AG04449 (cell line): ENCODE data around the gene EOLA1.
A peak's percentile ranks its signal among the peaks of the same experiment; 100 is the strongest.
"Not testable (repeated sequence)": the region's sequence is repeated elsewhere in the genome, so short reads cannot be mapped to it uniquely, and the experiment has no call there.

Experiments
- CTCF ChIA-PET: fragments of 350-600 bp; formaldehyde crosslinking; extraction: SDS; loops from one replicate; lab custom pipeline; 2021; ENCODE audit warnings: antibody characterized with exemption; lab: Yijun Ruan, JAX
- POLR2A ChIA-PET: fragments of 400-600, 350-600 bp; formaldehyde crosslinking; extraction: SDS; loops from one replicate; lab custom pipeline; 2020; ENCODE audit warnings: antibody characterized with exemption, inconsistent platforms; lab: Yijun Ruan, JAX
- DNase-seq: peaks from one replicate; pipeline ENCODE4 v3.0.0-alpha.2; 2010; ENCODE audit warnings: low read depth, low spot score
- H3K4me3 ChIP-seq: 2 replicates; pipeline ENCODE4 v1.5.1; 2011; ENCODE audit warnings: low read depth, mild to moderate bottlenecking, control low read depth, low read length
- TF ChIP-seq, protein P1 (sequence below): IDR thresholded peaks from one replicate; pipeline ENCODE4 v1.5.1; 2011; ENCODE audit warnings: mild to moderate bottlenecking, moderate library complexity, low read length, control low read depth, inconsistent platforms; ENCODE audit not compliant: insufficient read depth; ENCODE audit errors: missing control alignments

The EOLA1 gene

DNA sequence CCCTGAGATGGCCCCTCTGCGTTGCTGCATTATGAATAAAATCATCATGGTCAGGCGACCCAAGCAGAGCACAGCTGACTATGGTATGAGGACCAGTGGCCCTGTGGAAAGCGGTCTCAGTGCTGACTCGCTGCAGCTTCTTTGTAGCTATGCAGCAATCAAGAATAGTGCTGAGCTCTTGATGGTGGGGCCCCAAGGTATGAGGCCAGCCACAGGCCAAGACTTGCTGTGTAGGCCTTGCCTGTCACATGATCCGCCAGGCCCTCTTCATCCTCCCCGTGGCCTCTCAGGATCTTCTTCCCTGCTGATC is 11.1 kb downstream of the EOLA1 start:
- DNase-seq, POLR2A ChIA-PET, H3K4me3 ChIP-seq, CTCF ChIA-PET: not testable (repeated sequence)

DNA sequence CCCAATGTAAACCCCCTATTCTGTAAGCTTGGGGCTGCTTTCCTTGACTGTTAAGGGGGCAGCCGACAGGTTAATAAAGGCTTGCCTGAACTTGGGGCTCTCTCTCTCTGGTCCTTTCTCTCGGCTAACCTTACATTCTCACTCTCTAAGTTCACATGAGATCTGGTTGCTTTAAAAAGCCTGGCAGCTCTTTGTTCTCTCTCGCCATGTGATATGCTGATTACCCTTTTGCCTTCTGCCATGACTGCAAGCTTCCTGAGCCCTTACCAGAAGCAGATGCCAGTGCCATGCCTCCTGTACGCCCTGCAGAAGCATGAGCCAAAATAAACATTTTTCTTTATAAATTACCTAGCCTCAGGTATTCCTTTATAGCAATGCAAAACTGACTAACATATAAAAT is 14.4 kb downstream of the EOLA1 start:
- CTCF ChIA-PET, DNase-seq, POLR2A ChIA-PET, H3K4me3 ChIP-seq: not testable (repeated sequence)

DNA sequence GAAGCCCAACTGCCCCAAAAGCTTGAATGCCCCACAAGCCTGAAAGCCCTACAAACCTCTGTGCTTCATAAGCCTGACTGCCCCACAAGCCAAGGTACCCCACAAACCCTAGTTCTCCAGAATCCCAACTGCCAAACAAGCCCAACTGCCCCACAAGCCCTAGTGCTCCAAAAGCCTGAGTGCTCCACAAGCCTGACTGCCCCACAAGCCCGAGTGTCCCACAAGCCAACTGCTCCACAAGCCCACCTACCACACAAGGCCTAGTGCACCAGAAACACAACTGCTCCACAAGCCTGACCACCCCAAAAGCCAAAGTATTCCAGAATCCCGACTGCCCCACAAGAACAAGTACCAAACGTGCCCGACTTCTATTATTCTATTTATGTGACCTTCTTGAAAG is 22.5 kb downstream of the EOLA1 start:
- POLR2A ChIA-PET: no interaction called here
- H3K4me3 ChIP-seq: no peak overlapping the region
- DNase-seq: no peak
- TF ChIP-seq, protein P1, sequence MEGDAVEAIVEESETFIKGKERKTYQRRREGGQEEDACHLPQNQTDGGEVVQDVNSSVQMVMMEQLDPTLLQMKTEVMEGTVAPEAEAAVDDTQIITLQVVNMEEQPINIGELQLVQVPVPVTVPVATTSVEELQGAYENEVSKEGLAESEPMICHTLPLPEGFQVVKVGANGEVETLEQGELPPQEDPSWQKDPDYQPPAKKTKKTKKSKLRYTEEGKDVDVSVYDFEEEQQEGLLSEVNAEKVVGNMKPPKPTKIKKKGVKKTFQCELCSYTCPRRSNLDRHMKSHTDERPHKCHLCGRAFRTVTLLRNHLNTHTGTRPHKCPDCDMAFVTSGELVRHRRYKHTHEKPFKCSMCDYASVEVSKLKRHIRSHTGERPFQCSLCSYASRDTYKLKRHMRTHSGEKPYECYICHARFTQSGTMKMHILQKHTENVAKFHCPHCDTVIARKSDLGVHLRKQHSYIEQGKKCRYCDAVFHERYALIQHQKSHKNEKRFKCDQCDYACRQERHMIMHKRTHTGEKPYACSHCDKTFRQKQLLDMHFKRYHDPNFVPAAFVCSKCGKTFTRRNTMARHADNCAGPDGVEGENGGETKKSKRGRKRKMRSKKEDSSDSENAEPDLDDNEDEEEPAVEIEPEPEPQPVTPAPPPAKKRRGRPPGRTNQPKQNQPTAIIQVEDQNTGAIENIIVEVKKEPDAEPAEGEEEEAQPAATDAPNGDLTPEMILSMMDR: no peak
- CTCF ChIA-PET: interaction anchor here (1.3 kb wide), 1 partner anchor 9 kb away, joined by 3 read pairs; no protein-coding TSS in a partner anchor

DNA sequence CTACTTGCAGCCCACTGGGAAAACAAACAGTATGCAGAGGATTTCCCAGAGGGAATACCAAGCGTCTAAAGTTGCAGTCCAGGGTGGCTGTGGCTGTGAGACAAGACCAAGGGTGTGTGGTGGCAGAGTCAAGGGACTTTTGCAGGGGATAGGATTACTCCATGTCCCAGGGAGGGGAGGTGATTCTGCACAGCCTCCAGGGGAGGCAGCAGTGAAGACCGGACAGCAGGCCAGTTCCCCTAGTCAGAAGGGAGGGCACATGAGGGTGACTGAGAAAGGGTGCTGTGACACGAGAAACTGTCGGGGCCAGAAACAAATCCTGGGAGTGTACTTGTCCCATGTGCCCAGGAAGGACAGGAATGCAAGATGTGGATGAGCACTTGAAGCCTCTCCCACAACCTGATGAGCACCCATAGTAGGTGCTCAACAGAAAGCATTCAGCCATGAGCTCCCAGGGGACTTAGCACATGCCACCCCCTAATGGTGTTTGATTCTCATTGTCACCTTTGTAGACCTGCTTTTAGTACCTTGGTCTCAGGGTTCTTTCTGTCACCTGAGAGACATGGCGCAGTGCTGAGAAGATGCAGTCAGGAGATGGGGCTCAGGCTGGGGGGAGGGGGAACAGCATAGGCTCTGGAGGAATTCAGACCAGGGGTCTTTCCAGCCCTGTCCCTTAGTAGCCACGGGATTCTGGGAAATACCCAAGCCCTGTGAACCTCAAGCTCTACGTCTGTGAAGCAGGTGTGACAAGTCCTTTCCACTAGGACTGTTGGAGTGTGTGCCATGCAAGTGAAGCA is 27.0 kb downstream of the EOLA1 start:
- H3K4me3 ChIP-seq: no peak overlapping the region
- TF ChIP-seq, protein P1: no peak
- POLR2A ChIA-PET: no interaction called here
- DNase-seq: no peak
- CTCF ChIA-PET: no interaction called here

DNA sequence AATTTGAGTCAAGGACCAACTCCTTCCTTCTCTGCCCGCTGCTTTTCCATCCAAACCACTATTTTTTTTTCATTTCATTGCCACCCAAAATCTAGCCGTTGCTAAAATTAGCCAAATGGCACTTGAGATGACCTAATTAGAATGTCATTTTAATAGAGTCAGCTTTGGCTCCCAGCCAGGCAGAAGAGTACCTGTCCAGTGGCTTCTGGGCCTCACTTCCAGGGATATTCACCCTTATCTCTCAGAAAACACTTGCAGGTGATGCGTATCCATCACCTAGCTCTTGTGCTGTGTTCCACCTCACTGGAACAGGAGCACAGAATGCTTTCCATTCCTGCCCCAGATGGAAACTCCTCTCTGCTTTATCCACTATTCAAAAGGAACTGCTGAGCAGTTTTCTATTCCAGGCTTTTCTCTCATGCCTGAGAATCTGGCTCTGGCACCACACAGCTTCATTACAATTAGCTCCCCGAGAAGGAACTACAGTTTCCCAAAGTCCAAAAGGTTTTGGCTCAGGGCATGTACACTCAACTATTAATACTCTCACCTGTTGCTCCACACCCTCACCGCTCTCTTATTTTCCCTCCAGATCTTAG is 28.0 kb downstream of the EOLA1 start:
- CTCF ChIA-PET: no interaction called here
- no peak overlapping the region for H3K4me3 ChIP-seq
- POLR2A ChIA-PET: no interaction called here
- TF ChIP-seq, protein P1: no peak
- DNase-seq: no peak

DNA sequence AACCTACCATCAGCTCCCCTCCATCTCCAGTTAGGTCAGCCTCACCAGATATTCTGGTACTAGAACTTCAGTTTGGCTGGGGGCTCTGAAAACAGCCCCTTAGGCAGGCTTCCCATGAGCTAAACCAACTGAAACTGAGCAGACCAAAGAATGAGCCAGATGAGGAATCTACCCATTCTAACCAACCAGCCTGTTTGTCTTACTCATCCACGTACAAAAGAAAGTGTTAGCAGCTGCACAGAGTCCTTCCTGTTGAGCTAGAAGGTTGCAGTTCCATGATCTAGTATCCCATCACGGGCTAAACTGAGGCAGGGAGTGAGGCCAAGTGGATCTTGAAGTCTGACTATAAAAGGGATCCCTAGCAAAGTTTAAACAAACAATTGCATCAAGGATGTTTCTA is 29.0 kb downstream of the EOLA1 start:
- TF ChIP-seq, protein P1: no peak
- H3K4me3 ChIP-seq: no peak overlapping the region
- DNase-seq: no peak
- ChIA-PET POLR2A (no interaction called here), CTCF (no interaction called here)

DNA sequence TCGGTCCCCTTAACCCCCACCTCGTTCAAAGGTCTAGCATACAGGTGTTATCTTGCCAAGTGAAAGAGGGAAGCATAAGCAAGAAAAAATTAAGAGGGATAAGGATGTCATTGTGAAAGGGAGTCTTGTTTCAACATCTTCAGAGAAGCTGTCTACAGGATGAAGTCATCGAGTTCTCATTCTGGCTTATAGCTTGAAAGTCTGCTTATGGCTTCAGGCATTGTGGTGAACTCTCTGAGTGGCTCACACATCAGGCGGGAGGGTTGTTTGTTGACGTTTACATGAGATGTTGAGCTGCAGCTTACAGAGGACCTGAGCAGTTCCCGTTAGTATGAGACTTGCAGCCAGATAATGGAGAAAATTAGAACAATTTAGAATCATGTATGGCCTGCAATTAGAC is 29.9 kb downstream of the EOLA1 start:
- TF ChIP-seq, protein P1: no peak

More for the DNA sequence above, 29.9 kb downstream of the EOLA1 start:
- H3K4me3 ChIP-seq: no peak overlapping the region
- POLR2A ChIA-PET: no interaction called here
- peak; percentile 34 for DNase-seq
- CTCF ChIA-PET: no interaction called here
